Fibroblast of skin of left biceps (primary cell): Measurements from ENCODE around the gene PPP2R3B.

ENCODE experiments used
- DNase-seq, 2 experiments: peaks; one replicate each; pipeline ENCODE4 v3.0.0-alpha.2; 2013; ENCODE audit warnings: low read depth in 2 of 2

PPP2R3B gene

GRCh38 chrX:302975-303374 is 83.7 kb downstream of the PPP2R3B start:
- DNase-seq = no peak

GRCh38 chrX:300334-300733 is 86.4 kb downstream of the PPP2R3B start:
- no peak for DNase-seq

GRCh38 chrX:298993-299392 is 87.7 kb downstream of the PPP2R3B start:
- no peak for DNase-seq

- no peak for DNase-seq
These were observed 91.6 kb downstream of the PPP2R3B start for GRCh38 chrX:295136-295535.

GRCh38 chrX:292900-293897 is 93.5 kb downstream of the PPP2R3B start:
- no peak for DNase-seq

GRCh38 chrX:291411-291901 is 95.3 kb downstream of the PPP2R3B start:
- DNase-seq = no peak

GRCh38 chrX:290476-291166 is 96.1 kb downstream of the PPP2R3B start:
- DNase-seq = no peak

- DNase-seq = no peak
These were observed 98.1 kb downstream of the PPP2R3B start for GRCh38 chrX:288561-288991.

GRCh38 chrX:287670-288069 is 99.0 kb downstream of the PPP2R3B start:
- no peak for DNase-seq

GRCh38 chrX:285076-285677 is 101.5 kb downstream of the PPP2R3B start:
- DNase-seq = no peak
